Measurements from ENCODE around the gene KIF13A.

- TF ChIP-seq, protein P1, sequence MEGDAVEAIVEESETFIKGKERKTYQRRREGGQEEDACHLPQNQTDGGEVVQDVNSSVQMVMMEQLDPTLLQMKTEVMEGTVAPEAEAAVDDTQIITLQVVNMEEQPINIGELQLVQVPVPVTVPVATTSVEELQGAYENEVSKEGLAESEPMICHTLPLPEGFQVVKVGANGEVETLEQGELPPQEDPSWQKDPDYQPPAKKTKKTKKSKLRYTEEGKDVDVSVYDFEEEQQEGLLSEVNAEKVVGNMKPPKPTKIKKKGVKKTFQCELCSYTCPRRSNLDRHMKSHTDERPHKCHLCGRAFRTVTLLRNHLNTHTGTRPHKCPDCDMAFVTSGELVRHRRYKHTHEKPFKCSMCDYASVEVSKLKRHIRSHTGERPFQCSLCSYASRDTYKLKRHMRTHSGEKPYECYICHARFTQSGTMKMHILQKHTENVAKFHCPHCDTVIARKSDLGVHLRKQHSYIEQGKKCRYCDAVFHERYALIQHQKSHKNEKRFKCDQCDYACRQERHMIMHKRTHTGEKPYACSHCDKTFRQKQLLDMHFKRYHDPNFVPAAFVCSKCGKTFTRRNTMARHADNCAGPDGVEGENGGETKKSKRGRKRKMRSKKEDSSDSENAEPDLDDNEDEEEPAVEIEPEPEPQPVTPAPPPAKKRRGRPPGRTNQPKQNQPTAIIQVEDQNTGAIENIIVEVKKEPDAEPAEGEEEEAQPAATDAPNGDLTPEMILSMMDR (IDR thresholded peaks at IDR 0.05; ENCODE audit: extremely low read depth in 1 of 2, insufficient read depth in 1 of 2, low read depth in 1 of 2, low read length in 2 of 2), result no peak
- TF ChIP-seq EZH2 (IDR thresholded peaks at IDR 0.05; ENCODE audit: borderline replicate concordance, low read depth, low read length, severe bottlenecking), result no peak
- TF ChIP-seq MAX (IDR thresholded peaks at IDR 0.05; ENCODE audit: insufficient read depth, insufficient read length), result no peak
- TF ChIP-seq JUN (IDR thresholded peaks at IDR 0.05; ENCODE audit: borderline replicate concordance, insufficient read depth, insufficient read length, low read depth), result no peak
- no peak for TF ChIP-seq POLR2A (IDR thresholded peaks at IDR 0.05; ENCODE audit: low read depth, low read length)
- no peak for TF ChIP-seq POLR2AphosphoS5 (IDR thresholded peaks at IDR 0.05; ENCODE audit: insufficient read depth, low read depth, low read length)
- TF ChIP-seq MYC (IDR thresholded peaks at IDR 0.05; ENCODE audit: low read depth, low read length), result no peak
- no peak for TF ChIP-seq FOS (IDR thresholded peaks at IDR 0.05; ENCODE audit: borderline replicate concordance, insufficient read depth, low read length)
- no peak for TF ChIP-seq GATA2 (IDR thresholded peaks at IDR 0.05; ENCODE audit: insufficient read depth, insufficient read length, low read depth, low read length)
Observed at GRCh38 chr6:17972074-17972952, 15.1 kb downstream of the KIF13A start.

Measured in endothelial cell of umbilical vein (primary cell).